GM21737 (cell line): ENCODE measurements around the gene PLEKHM3.
"Not testable (repeated sequence)": the region's sequence is repeated elsewhere in the genome, so short reads cannot be mapped to it uniquely, and the experiment has no call there.

ENCODE experiments used
- ATAC-seq: cut with Tn5 transposase; IDR thresholded peaks from one replicate; pipeline ENCODE4 v1.9.1; 2021; ENCODE audit warnings: mild to moderate bottlenecking, moderate library complexity; ENCODE audit not compliant: unreplicated experiment

Gene PLEKHM3

DNA sequence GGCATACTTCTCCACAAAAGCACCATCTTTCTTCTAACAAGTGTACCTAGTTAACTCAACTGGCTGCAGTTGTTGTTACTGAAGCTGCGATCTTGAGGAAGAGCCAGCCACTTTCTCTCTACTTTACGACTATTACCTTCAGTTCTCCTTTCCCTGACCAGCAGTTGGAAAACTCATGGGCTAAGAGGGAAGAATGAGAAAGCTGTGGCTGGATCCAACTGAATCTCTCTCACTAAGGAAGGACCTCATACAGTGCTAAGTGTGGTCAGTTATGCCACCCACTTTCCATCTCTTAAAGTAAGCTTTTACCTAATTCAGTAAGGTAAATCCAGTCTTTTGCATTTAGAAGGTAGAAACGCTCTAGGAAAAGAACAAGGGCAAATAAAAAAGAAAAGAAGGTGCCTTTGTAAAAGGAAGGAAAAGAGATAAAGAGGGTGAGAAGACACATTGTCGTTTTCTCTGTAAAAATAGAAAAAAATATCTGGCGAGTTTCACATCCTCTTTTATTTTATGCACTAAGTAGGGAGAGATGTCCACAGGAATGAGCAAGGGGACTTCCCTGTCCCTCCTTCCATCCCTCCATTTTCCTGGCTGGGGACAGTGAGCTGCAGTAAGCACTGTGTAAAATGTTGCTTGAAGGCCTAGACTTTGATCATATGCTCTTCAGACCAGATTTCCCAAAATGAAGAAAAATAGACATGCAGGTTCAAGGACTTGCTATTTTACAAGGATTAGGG is 73.4 kb downstream of the PLEKHM3 start:
- ATAC-seq: no peak

GRCh38 chr2:207950761-207951114 is 74.6 kb downstream of the PLEKHM3 start:
- ATAC-seq: no peak

DNA sequence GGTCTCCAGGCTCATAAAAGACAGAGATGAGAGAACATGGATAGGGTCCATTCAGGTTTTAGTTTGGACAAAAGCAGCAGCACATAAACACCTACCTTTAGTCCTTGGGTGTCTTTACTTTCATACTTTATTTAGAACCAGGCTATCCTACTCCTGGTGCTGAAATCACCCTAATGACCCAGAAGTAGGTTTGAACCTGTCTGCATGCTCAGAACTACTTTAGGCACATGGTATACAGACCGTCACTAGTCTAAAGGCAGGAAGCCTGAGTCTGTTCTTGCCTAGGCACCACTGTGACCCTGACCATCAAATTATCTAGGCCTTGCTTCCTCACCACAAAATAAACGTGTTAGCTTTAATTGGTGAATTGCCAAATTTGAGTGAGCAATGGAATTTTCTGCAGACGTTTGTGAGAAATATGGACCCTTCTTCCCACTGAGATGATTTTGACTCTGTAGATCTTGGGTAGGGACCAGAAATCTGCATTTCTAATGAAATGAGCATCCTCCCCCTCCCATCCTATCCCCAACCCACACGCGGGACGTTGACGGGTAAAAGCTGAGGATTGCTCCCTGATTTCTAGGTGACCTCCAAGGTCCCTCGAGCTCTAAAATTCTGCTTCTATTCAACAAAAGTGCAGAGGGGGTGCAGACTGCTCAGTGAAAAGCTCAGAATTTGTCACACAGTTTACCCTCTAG is 75.1 kb downstream of the PLEKHM3 start:
- no peak for ATAC-seq

DNA sequence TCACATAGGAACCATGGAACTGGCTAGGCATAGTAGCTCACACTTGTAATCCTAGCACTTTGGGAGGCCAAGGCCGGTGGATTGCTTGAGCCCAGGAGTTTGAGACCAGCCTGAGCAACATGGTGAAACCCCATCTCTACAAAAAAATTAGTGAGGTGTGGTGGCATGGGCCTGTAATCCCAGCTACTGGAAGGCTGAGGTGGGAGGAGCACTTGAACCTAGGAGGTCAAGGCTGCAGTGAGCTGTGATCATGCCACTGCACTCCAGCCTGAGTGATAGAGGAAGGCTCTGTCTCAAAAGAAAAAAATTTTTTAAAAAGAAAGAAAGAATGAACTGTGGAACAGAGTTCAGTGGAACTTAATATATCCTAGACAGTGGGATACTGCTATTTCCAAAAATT is 76.1 kb downstream of the PLEKHM3 start:
- not testable (repeated sequence) for ATAC-seq

GRCh38 chr2:207944979-207945600 is 80.2 kb downstream of the PLEKHM3 start:
- ATAC-seq: no peak

- no peak for ATAC-seq
Measured at GRCh38 chr2:207944334-207944733, 81.0 kb downstream of the PLEKHM3 start.

DNA sequence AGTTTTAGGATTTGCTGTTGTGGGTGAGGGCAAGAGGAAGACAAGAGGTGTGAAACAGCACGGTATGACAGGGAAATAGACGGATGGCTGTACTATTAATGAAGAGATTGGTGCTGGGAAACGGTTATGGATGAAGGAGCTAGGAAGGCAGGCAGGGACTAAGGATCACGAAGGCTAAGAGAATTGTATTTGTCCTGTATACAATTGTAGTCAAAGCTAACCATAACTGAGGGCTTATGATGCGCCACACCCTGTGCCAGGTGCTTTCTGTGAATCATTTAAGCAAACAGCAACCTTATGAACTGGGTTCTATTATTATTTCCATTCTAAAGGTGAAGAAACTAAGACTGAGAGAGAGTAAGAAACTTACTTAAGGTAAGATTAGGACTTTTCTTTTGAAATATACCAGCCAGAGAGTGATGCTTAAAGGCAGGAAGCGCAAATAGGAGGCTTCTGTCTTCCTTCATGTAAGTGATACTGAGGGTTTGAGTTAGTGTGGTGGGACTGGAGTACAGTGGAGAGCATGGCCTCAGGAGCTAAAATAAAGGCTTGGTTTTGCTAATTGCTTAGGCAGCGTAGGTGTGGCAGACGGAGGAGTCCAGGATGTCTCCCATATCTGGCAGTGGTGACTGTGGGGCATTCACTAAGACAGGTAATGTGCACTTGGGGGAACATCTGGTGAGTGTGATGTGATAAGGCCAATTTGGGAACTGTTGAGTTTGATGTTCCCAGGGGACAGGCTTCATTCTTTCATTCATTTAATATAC is 85.8 kb downstream of the PLEKHM3 start:
- ATAC-seq: no peak

- no peak for ATAC-seq
Measured at GRCh38 chr2:207938886-207939285, 86.4 kb downstream of the PLEKHM3 start.

- ATAC-seq: no peak
Measured at GRCh38 chr2:207938415-207938814, 86.9 kb downstream of the PLEKHM3 start.

DNA sequence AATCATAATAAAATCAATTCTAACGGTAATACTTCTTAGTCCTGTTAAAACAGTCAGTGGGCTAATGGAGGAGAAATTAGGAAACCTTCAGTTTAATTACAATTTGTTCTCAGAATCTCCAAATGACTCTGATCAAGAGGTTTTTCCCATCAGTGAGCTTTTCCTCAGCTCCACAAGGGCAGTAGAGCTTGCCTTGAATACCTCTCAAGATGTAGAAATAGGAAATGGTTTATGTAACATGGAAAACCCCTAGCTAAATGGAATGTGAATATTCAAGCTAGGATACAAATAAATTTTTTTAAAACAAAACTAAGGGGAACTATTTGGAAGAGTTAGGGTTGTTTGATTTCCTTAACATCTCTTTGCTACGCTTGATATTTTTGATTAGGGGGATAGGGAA is 87.5 kb downstream of the PLEKHM3 start:
- no peak for ATAC-seq

GRCh38 chr2:207937253-207937652 is 88.1 kb downstream of the PLEKHM3 start:
- no peak for ATAC-seq

DNA sequence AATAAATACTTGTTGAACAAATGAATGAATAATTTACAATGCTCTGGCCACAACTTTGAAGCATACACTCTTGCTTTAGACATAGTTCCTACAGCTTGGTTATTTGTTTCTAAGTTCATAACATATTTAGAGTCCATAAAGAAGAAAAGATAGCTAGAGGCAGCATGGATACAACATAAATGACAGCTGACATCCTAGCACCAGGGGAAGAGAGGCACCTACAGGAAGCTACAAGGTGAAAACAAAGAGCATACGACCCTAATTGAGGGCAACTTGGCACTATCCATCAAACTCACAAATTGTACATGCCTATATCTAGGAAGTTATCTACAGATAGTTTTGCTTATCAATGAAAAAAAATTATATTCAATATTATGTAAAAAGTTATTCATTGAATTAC is 88.9 kb downstream of the PLEKHM3 start:
- ATAC-seq: no peak

GRCh38 chr2:207935991-207936370 is 89.3 kb downstream of the PLEKHM3 start:
- ATAC-seq: no peak

DNA sequence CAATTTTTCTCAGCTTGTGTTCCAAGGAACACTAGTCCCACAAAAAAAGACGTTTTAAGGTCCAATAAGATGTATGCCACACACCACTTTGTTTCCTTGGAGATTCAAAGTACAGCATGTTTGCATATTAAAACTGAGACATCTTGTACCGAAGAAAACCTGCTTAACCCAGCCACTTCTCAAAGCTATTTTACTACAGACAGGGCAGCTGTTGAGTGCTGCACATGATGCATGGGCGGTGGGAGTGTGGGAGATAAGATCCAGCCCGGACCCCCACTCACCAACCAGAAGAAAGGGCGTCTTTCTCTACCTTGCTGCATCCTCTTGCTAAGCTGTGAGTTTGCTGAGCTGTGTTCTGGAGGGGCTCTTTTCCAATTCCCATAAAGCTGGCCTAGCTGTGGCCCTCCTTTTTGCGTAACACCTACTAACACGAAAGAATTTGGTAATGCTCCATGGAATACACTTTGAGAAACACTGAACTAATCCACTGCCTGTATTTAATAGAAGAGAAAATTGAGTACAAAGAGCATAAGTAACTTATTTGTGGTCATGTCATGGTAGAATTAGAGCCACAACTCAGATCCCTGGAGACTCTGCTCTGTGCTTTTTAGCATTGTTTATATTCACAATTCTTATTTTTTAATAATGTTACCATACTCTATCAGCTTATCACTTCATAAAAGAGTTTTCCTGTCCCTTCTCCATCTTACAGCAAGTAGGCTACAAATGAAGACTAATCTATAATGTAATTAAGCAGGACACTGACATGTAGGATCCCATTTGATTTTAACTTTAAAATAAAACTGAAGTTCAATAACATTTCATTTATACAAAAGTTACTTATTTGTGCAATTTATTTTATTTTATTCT is 90.0 kb downstream of the PLEKHM3 start:
- ATAC-seq: no peak

- ATAC-seq: no peak
Measured at GRCh38 chr2:207934720-207935119, 90.6 kb downstream of the PLEKHM3 start.

GRCh38 chr2:207933396-207934065 is 91.8 kb downstream of the PLEKHM3 start:
- ATAC-seq: no peak

DNA sequence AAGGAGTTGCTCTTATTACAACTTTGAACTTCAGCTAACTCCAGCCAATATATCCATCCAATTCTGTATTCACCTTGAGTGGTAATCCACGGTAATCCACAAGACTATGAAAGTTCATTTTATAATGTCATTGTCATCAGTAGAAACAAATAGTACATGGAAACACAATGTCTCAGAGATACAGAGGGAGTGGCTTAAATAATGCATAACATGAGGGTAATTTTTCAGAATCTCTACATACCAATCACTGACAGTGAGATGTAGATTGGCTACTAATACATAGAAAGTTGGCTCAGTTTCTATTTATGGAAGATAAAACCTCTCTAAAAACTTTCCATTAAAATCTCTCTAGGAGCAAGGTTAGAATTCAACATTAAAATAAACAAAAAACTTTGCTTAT is 93.2 kb downstream of the PLEKHM3 start:
- ATAC-seq: no peak

DNA sequence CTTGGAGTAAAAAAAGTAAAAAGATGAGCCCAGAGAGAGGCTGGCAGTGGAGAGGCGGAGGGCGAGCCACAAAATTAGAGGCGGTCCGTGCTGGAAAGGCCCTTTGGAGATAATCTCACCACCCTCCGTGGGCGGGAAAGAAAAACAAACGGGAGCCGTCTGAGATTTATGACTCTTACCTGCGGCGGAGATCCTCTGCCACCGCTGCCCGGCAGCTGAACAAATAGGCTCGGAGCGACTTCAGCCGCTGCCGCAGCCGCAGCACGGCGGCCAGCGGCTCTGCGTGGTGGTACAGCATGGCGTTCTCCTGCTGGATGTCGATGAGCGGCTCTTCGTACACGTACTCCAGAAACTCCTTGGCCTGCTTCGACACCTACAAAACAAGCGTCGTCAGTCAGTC is 94.6 kb downstream of the PLEKHM3 start:
- no peak for ATAC-seq

GRCh38 chr2:207929923-207930322 is 95.4 kb downstream of the PLEKHM3 start:
- ATAC-seq: no peak

- no peak for ATAC-seq
Measured at GRCh38 chr2:207928079-207928478, 97.2 kb downstream of the PLEKHM3 start.
